Astrocyte of the cerebellum (primary cell): ENCODE measurements around the gene NPY4R.
"Not testable (repeated sequence)": the region's sequence is repeated elsewhere in the genome, so short reads cannot be mapped to it uniquely, and the experiment has no call there.

Experiments
- DNase-seq: peaks from one replicate; pipeline ENCODE4 v3.0.0-alpha.2; 2011; ENCODE audit warnings: low read depth
- H3K4me3 ChIP-seq: 2 replicates; pipeline ENCODE4 v1.5.1; 2011; ENCODE audit warnings: mild to moderate bottlenecking, low read depth, low read length, moderate library complexity
- CTCF ChIP-seq: IDR thresholded peaks from 2 replicates; pipeline ENCODE4 v1.5.1; 2012; ENCODE audit warnings: low read length, low read depth, moderate library complexity, mild to moderate bottlenecking; ENCODE audit errors: missing control alignments
- in situ Hi-C: cut with HindIII; loops from 2 replicates; pipeline ENCODE4 v1.10.0; 2017; ENCODE audit warnings: low sequenced_read_pairs

Gene NPY4R

GRCh38 chr10:46474746-46475320 is 9.1 kb upstream of the NPY4R start:
- in situ Hi-C loops, DNase-seq, H3K4me3 ChIP-seq: not testable (repeated sequence)

GRCh38 chr10:46473758-46474157 is 8.0 kb upstream of the NPY4R start:
- DNase-seq, in situ Hi-C loops, H3K4me3 ChIP-seq: not testable (repeated sequence)

GRCh38 chr10:46470134-46470533 is 4.4 kb upstream of the NPY4R start:
- in situ Hi-C loops, H3K4me3 ChIP-seq, DNase-seq: not testable (repeated sequence)

- H3K4me3 ChIP-seq, in situ Hi-C loops, DNase-seq: not testable (repeated sequence)
- peak; percentile 21 for TF ChIP-seq CTCF
These were observed 2.5 kb upstream of the NPY4R start for GRCh38 chr10:46468119-46468809.

GRCh38 chr10:46463608-46464007 is 2.1 kb downstream of the NPY4R start:
- in situ Hi-C loops, H3K4me3 ChIP-seq: not testable (repeated sequence)

GRCh38 chr10:46462276-46462675 is 3.5 kb downstream of the NPY4R start:
- in situ Hi-C loops, DNase-seq, H3K4me3 ChIP-seq: not testable (repeated sequence)

More at GRCh38 chr10:46463608-46464007, 2.1 kb downstream of the NPY4R start:
- not testable (repeated sequence) for DNase-seq

GRCh38 chr10:46459579-46459978 is 6.2 kb downstream of the NPY4R start:
- H3K4me3 ChIP-seq, in situ Hi-C loops, DNase-seq: not testable (repeated sequence)

GRCh38 chr10:46457071-46457470 is 8.7 kb downstream of the NPY4R start:
- H3K4me3 ChIP-seq, DNase-seq, in situ Hi-C loops: not testable (repeated sequence)

- in situ Hi-C loops, DNase-seq, H3K4me3 ChIP-seq: not testable (repeated sequence)
These were observed 9.8 kb downstream of the NPY4R start for GRCh38 chr10:46455992-46456391.

- H3K4me3 ChIP-seq, DNase-seq, in situ Hi-C loops: not testable (repeated sequence)
These were observed 14.4 kb downstream of the NPY4R start for GRCh38 chr10:46451365-46451764.

GRCh38 chr10:46450829-46451228 is 14.9 kb downstream of the NPY4R start:
- in situ Hi-C loops, H3K4me3 ChIP-seq, DNase-seq: not testable (repeated sequence)

- DNase-seq, in situ Hi-C loops: not testable (repeated sequence)
These were observed 18.3 kb downstream of the NPY4R start for GRCh38 chr10:46447439-46447838.

GRCh38 chr10:46445389-46446122 is 20.2 kb downstream of the NPY4R start:
- DNase-seq, H3K4me3 ChIP-seq, in situ Hi-C loops: not testable (repeated sequence)

More at GRCh38 chr10:46447439-46447838, 18.3 kb downstream of the NPY4R start:
- not testable (repeated sequence) for H3K4me3 ChIP-seq

- in situ Hi-C loops, DNase-seq, H3K4me3 ChIP-seq: not testable (repeated sequence)
These were observed 22.3 kb downstream of the NPY4R start for GRCh38 chr10:46443422-46443821.

GRCh38 chr10:46442706-46443275 is 23.0 kb downstream of the NPY4R start:
- DNase-seq, H3K4me3 ChIP-seq, in situ Hi-C loops: not testable (repeated sequence)

- DNase-seq, in situ Hi-C loops, H3K4me3 ChIP-seq: not testable (repeated sequence)
These were observed 23.9 kb downstream of the NPY4R start for GRCh38 chr10:46441837-46442278.
